Smooth muscle cell (in vitro differentiated cells): ENCODE results near the gene BCAM. TPM values are rescaled to one million over a fixed set of nuclear protein-coding genes. Genes with fewer than 3 reads are reported as not detected.

Experiments used
- DNase-seq: peaks from one replicate; lab custom pipeline; 2025; ENCODE audit not compliant: unreplicated experiment; lab: John Stamatoyannopoulos, UW
- H2AFZ ChIP-seq: fragments of 200-600 bp; sonication (generic); 2 replicates; pipeline ENCODE4 v1.6.0; 2016; ENCODE audit warnings: antibody characterized with exemption, low read depth, mild to moderate bottlenecking
- H3F3A ChIP-seq: fragments of 200-600 bp; sonication (generic); 2 replicates; pipeline ENCODE4 v1.6.0; 2017; ENCODE audit warnings: antibody characterized with exemption, low read depth
- H3K27ac ChIP-seq: fragments of 200-600 bp; sonication (generic); 2 replicates; pipeline ENCODE4 v1.5.1; 2016; ENCODE audit warnings: low read depth, mild to moderate bottlenecking
- H3K27me3 ChIP-seq: fragments of 200-600 bp; sonication (generic); 2 replicates; pipeline ENCODE4 v1.6.1; 2016; ENCODE audit warnings: low read depth, mild to moderate bottlenecking
- H3K36me3 ChIP-seq: fragments of 200-600 bp; sonication (generic); 2 replicates; pipeline ENCODE4 v1.5.1; 2016; ENCODE audit warnings: low read depth
- H3K4me1 ChIP-seq: fragments of 200-600 bp; sonication (generic); 2 replicates; pipeline ENCODE4 v1.5.1; 2016; ENCODE audit warnings: low read depth
- H3K4me2 ChIP-seq: fragments of 200-600 bp; sonication (generic); 2 replicates; pipeline ENCODE4 v1.6.0; 2016; ENCODE audit warnings: mild to moderate bottlenecking
- H3K4me3 ChIP-seq: fragments of 200-600 bp; sonication (generic); 2 replicates; pipeline ENCODE4 v1.5.1; 2016; ENCODE audit warnings: mild to moderate bottlenecking
- H3K79me2 ChIP-seq: fragments of 200-600 bp; sonication (generic); 2 replicates; pipeline ENCODE4 v1.6.0; 2016; ENCODE audit warnings: low read depth, mild to moderate bottlenecking
- H3K9ac ChIP-seq: fragments of 200-600 bp; sonication (generic); 2 replicates; pipeline ENCODE4 v1.6.0; 2016; ENCODE audit warnings: low read depth
- H3K9me3 ChIP-seq: fragments of 200-600 bp; sonication (generic); replicated peaks from 2 replicates; pipeline ENCODE4 v1.5.1; 2016; ENCODE audit warnings: low read depth
- H4K20me1 ChIP-seq: fragments of 200-600 bp; sonication (generic); 2 replicates; pipeline ENCODE4 v1.6.0; 2016; ENCODE audit warnings: low read depth
- WGBS: methylation state at CpG from one replicate; pipeline ENCODE4 v1.1.7; 2016; ENCODE audit warnings: low lambda C conversion rate; 5-methylcytosine and 5-hydroxymethylcytosine counted together
- polyA plus RNA-seq: library from polyadenylated mRNA; unstranded; fragments of >200 nt; fragmentation: Nextera tagmentation; extraction: Ambion mirVana; gene quantifications from 2 replicates; pipeline ENCODE4 v1.2.1, GENCODE V29; 2016
- total RNA-seq: library from RNA; depleted of rRNA; stranded (reverse); fragments of >200 nt; gene quantifications from 2 replicates; pipeline ENCODE4 v1.2.3, GENCODE V29; 2014
- TF ChIP-seq, protein P1 (sequence below): fragments of 200-600 bp; sonication (generic); IDR thresholded peaks from 2 replicates; pipeline ENCODE4 v1.5.1; 2017; ENCODE audit warnings: borderline replicate concordance, mild to moderate bottlenecking, antibody characterized with exemption; ENCODE audit not compliant: insufficient read depth, poor library complexity, severe bottlenecking

BCAM gene
- total and polyA plus RNA-seq, 2 experiments from 2014 or later = 1.5 to 5.0 TPM

DNA sequence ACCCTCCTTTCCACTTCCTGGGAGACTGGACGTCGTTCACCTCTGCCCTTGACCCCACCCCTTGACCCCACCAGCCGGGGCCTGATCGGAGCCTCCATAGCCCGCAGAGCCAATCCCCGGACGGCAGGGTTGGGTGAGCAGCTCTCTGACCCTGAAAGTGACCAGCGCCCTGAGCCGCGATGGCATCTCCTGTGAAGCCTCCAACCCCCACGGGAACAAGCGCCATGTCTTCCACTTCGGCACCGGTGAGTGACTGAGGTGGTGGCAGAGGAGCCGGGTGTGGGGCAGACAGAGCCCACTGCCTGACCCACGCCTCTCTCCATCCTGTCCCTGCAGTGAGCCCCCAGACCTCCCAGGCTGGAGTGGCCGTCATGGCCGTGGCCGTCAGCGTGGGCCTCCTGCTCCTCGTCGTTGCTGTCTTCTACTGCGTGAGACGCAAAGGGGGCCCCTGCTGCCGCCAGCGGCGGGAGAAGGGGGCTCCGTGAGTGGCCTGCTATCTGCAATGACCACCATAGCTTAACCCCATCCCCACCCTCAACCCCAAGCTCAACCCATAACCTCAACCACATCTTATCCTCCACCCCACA lies 10.4 kb downstream of the BCAM start:
- H3K9me3 ChIP-seq = no peaks in the 10 kb centered on the region
- H3K4me3 ChIP-seq = no peak overlapping the region
- H3K27me3 ChIP-seq = no peaks in the 10 kb centered on the region
- no peak overlapping the region for H2AFZ ChIP-seq
- TF ChIP-seq, protein P1, sequence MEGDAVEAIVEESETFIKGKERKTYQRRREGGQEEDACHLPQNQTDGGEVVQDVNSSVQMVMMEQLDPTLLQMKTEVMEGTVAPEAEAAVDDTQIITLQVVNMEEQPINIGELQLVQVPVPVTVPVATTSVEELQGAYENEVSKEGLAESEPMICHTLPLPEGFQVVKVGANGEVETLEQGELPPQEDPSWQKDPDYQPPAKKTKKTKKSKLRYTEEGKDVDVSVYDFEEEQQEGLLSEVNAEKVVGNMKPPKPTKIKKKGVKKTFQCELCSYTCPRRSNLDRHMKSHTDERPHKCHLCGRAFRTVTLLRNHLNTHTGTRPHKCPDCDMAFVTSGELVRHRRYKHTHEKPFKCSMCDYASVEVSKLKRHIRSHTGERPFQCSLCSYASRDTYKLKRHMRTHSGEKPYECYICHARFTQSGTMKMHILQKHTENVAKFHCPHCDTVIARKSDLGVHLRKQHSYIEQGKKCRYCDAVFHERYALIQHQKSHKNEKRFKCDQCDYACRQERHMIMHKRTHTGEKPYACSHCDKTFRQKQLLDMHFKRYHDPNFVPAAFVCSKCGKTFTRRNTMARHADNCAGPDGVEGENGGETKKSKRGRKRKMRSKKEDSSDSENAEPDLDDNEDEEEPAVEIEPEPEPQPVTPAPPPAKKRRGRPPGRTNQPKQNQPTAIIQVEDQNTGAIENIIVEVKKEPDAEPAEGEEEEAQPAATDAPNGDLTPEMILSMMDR = no peak
- 97% methylated on average over 27 of the region's 28 CpGs for WGBS
- H3K9ac ChIP-seq = no peak overlapping the region
- no peak for DNase-seq
- no peaks in the 10 kb centered on the region for H3F3A ChIP-seq
- H3K36me3 ChIP-seq = no peaks in the 10 kb centered on the region
- no peaks in the 10 kb centered on the region for H3K79me2 ChIP-seq
- H3K4me1 ChIP-seq = no peaks in the 10 kb centered on the region
- H4K20me1 ChIP-seq = no peaks in the 10 kb centered on the region
- no peak overlapping the region for H3K4me2 ChIP-seq
- H3K27ac ChIP-seq = no peak overlapping the region

DNA sequence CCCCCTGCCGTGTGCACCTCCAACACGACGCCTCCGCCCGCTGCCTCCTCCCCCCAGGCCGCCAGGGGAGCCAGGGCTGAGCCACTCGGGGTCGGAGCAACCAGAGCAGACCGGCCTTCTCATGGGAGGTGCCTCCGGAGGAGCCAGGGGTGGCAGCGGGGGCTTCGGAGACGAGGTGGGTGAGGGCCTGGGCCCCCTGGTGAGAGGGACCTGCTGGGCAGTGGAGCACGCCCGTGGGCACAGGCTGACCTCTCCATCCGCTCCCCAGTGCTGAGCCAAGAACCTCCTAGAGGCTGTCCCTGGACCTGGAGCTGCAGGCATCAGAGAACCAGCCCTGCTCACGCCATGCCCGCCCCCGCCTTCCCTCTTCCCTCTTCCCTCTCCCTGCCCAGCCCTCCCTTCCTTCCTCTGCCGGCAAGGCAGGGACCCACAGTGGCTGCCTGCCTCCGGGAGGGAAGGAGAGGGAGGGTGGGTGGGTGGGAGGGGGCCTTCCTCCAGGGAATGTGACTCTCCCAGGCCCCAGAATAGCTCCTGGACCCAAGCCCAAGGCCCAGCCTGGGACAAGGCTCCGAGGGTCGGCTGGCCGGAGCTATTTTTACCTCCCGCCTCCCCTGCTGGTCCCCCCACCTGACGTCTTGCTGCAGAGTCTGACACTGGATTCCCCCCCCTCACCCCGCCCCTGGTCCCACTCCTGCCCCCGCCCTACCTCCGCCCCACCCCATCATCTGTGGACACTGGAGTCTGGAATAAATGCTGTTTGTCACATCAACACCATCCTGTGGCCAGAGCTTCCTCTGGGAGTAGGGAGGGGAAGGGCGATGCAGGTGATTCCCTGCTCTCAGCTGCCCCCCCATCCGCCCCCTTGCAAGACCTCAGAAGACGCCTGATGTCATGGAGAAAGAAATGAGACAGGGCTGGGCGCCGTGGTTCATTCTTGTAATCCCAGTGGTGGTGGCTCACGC lies 12.0 kb downstream of the BCAM start:
- H3K9ac ChIP-seq = no peak overlapping the region
- H4K20me1 ChIP-seq = no peaks in the 10 kb centered on the region
- H3K4me3 ChIP-seq = no peak overlapping the region
- H3K9me3 ChIP-seq = no peaks in the 10 kb centered on the region
- H3K4me1 ChIP-seq = no peaks in the 10 kb centered on the region
- no peaks in the 10 kb centered on the region for H3K27me3 ChIP-seq
- no peak overlapping the region for H3K4me2 ChIP-seq
- 89% methylated on average over 26 of the region's 35 CpGs for WGBS
- no peak for DNase-seq
- H3K36me3 ChIP-seq = no peaks in the 10 kb centered on the region
- no peak overlapping the region for H3K27ac ChIP-seq
- TF ChIP-seq, protein P1 = no peak
- H3K79me2 ChIP-seq = no peaks in the 10 kb centered on the region
- H3F3A ChIP-seq = no peaks in the 10 kb centered on the region
- no peak overlapping the region for H2AFZ ChIP-seq

DNA sequence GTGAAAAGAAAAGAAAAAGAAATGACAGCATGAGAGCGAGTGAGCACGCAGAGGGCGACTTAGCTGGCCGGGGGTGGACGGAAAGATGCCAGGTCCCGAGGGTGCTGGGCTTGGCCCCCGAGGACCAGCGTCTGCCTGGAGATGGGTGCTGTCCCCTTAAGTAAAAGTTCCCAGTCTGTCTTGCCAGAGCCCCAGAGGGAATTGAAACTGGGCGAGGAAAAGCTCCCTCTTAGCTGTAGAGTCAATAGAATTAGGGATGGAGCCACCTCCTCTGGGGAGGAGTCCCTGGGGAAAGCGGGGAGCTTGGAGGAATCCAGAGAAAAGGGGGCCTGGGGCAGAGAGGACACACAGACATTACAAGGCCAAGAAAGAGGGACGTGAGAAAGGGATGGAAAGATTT lies 13.3 kb downstream of the BCAM start:
- H3K79me2 ChIP-seq = no peaks in the 10 kb centered on the region
- TF ChIP-seq, protein P1 = no peak
- H3K4me1 ChIP-seq = no peaks in the 10 kb centered on the region
- H3K9me3 ChIP-seq = no peaks in the 10 kb centered on the region
- no peaks in the 10 kb centered on the region for H3K36me3 ChIP-seq
- no peaks in the 10 kb centered on the region for H4K20me1 ChIP-seq
- no peak for DNase-seq
- no peaks in the 10 kb centered on the region for H3F3A ChIP-seq
- WGBS = 82% methylated on average over 11 of the region's 11 CpGs
- H3K27ac ChIP-seq = no peak overlapping the region
- no peak overlapping the region for H3K9ac ChIP-seq
- H3K27me3 ChIP-seq = no peaks in the 10 kb centered on the region
- H2AFZ ChIP-seq = no peak overlapping the region
- no peak overlapping the region for H3K4me3 ChIP-seq
- H3K4me2 ChIP-seq = no peak overlapping the region
